AG09309 (cell line): Measurements from ENCODE around the gene MAGEC1.

ENCODE experiments used
- DNase-seq: peaks from one replicate; pipeline ENCODE4 v3.0.0-alpha.2; 2010; ENCODE audit warnings: low read depth
- H3K4me3 ChIP-seq: 2 replicates; pipeline ENCODE4 v1.5.1; 2011; ENCODE audit warnings: mild to moderate bottlenecking, low read depth, low read length, moderate library complexity; ENCODE audit not compliant: control insufficient read depth
- TF ChIP-seq, protein P1 (sequence below): IDR thresholded peaks from 2 replicates; pipeline ENCODE4 v1.5.1; 2011; ENCODE audit warnings: mild to moderate bottlenecking, low read depth, low read length, inconsistent platforms; ENCODE audit not compliant: insufficient read depth, control insufficient read depth; ENCODE audit errors: missing control alignments

MAGEC1 gene

DNA sequence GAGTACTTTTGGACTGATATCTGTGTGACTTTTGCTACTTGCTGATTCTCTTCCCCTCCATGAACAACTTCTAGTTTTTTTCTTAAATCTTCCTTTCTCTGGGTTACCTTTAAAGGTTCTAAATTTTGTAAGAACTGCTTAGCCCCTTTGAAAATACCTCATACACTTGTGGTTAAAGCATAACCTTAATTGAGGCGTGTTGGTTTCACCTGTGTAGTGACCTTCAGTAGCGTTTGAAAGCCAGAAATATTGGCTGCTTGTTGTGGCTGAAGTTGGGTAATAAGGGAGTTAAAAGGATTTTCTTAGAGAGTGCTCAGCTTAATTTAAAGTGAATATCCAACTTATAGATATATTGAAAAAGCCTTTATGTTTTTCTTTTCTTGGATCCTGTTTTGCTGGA is 32.0 kb downstream of the MAGEC1 start:
- TF ChIP-seq, protein P1, sequence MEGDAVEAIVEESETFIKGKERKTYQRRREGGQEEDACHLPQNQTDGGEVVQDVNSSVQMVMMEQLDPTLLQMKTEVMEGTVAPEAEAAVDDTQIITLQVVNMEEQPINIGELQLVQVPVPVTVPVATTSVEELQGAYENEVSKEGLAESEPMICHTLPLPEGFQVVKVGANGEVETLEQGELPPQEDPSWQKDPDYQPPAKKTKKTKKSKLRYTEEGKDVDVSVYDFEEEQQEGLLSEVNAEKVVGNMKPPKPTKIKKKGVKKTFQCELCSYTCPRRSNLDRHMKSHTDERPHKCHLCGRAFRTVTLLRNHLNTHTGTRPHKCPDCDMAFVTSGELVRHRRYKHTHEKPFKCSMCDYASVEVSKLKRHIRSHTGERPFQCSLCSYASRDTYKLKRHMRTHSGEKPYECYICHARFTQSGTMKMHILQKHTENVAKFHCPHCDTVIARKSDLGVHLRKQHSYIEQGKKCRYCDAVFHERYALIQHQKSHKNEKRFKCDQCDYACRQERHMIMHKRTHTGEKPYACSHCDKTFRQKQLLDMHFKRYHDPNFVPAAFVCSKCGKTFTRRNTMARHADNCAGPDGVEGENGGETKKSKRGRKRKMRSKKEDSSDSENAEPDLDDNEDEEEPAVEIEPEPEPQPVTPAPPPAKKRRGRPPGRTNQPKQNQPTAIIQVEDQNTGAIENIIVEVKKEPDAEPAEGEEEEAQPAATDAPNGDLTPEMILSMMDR = no peak
- no peak overlapping the region for H3K4me3 ChIP-seq
- DNase-seq = no peak

DNA sequence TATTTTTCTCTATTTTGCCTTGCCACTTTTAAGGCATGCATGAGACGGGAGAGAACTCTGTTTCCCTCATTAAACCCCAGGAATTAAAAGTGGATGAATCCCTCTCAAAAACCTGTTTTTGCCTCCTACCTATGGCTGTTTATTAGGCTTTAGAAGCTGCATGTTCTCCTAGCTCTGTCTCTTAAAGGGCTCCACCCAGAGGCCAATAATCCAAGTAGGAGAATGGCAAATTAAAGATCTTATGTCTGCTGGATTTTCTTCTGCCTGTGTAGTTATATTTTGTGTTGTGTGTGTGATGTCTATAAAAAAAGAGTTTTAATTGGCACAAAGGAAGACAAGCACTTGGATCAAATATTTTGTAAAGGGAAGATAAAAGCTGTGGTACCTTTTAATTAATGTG is 32.4 kb downstream of the MAGEC1 start:
- no peak for DNase-seq
- H3K4me3 ChIP-seq = no peak overlapping the region
- TF ChIP-seq, protein P1 = no peak

DNA sequence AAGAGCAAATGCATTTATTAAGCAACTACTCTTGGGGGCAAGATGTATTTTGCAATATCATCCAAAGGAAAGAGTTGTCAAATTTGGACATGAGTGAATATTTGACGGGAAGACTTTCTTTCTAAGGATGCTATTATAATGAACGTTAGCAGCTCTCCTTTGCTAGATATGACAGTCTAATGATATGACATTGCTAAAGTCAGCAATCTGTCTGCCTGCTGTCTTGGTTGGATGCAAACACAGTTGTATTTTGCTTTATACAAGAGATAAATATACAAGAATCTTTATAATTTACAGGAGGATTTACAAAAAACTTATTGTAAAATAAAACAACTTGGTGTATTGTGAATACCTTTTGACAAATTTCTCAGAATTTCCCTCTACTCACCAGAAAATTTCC is 37.5 kb downstream of the MAGEC1 start:
- no peak for DNase-seq
- no peak overlapping the region for H3K4me3 ChIP-seq
- TF ChIP-seq, protein P1 = no peak

DNA sequence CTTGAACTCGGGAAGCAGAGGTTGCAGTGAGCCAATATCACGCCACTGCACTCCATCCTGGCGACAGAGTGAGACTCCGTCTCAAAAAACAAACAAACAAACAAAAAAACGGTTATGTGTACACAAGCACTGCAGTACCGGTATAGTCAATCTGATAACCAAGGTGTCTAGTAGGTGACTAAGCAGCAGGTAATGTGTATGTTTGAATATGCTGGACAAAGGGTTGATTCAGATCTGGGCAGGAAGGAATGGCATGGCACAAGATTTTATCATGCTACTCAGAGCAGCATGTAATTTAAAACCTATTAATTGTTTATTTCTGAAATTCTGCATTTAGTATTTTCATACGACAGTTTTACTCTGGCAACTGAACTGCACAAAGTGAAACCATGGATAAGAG is 41.7 kb downstream of the MAGEC1 start:
- H3K4me3 ChIP-seq = no peak overlapping the region
- TF ChIP-seq, protein P1 = no peak
- DNase-seq = no peak

DNA sequence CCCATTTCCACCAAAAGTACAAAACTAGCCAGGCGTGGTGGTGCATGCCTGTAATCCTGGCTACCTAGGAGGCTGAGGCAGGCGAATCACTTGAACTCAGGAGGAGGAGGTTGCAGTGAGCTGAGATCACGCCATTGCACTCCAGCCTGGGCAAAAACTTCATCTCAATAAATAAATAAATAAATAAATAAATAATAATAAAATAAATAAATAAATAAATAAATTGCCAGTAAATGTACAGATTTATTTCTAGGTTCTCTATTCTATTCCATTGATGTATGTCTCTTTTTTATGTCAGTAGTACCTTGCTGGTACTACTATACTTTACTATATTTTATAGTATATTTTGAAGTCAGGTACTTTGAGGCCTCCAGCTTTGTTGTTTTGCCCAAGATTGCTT is 43.7 kb downstream of the MAGEC1 start:
- no peak overlapping the region for H3K4me3 ChIP-seq
- TF ChIP-seq, protein P1 = no peak
- no peak for DNase-seq

DNA sequence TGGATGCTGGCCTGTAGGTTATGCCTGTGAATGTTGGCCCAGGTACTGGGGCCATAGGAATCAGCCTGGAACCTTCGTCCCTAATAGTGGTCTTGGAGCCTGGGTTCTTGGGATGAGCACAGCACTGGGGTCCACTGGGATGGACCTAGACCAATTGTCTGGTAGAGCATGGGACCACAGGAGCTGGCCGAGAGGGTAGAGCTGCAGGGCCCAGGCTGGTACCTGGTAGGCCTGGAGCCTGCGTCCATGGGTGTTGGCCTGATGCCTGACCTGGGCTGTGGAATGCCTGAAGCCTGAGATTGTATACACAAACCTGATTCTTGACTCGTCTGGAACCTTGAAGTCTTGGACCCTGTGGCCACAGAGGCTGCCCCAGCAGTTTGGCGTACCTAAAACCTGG is 48.9 kb downstream of the MAGEC1 start:
- DNase-seq = no peak

More for the DNA sequence above, 48.9 kb downstream of the MAGEC1 start:
- H3K4me3 ChIP-seq = no peak overlapping the region
- TF ChIP-seq, protein P1 = no peak
